Limb (tissue), 2 donors: Measurements from ENCODE around the gene PGAM2.
A peak's percentile ranks its signal among the peaks of the same experiment; 100 is the strongest.

ENCODE experiments used
- DNase-seq, 2 donors: peaks; one replicate each; pipeline ENCODE4 v3.0.0-alpha.2; 2016; ENCODE audit errors: extremely low spot score in 2 of 2

The PGAM2 gene

GRCh38 chr7:44065431-44066110 is at the start of gene PGAM2:
TSS of gene PGAM2 (minus strand) at chr7:44065567. CDS start at chr7:44065529, 38 bp downstream.
- peak in 1 of 2 donors; percentile 69 for DNase-seq

DNA sequence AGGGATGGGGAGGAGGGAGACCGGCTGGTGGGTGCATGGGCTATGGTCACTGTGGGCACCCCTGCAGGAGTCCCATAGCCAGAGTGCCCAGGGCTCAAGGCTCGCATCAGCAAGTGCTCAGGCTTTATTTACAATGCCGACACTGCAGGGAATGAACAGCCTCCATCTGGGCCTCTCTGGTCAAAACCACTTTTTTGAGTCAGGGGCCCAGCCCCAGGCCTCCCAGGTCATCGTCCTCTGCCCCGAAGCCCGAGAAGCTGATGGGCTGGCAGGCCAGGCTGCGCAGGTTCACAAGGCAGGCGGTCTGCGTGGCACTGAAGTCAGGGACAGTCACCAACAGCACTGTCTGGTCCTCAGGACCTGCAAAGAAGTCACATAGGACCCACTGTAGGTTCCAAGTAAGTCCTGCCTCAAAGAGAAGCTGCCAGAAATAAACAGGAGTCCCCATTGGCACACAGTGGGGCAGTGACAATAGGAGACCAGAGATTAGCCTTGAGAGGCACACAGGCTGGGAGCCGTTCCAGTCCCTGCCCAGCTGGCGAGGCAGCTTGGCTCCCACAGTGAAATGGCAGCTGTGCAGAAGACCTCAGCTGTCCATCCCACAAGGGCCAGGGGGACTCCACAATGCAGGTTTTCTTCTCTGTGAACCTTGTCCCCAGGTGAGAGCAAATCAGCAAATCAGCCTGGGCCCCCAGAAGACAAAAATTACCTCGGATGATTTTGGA is 49.4 kb upstream of the PGAM2 start:
- no peak for DNase-seq

GRCh38 chr7:44113764-44114354 is 48.5 kb upstream of the PGAM2 start:
- no peak for DNase-seq

GRCh38 chr7:44112997-44113763 is 47.8 kb upstream of the PGAM2 start:
- DNase-seq: no peak

DNA sequence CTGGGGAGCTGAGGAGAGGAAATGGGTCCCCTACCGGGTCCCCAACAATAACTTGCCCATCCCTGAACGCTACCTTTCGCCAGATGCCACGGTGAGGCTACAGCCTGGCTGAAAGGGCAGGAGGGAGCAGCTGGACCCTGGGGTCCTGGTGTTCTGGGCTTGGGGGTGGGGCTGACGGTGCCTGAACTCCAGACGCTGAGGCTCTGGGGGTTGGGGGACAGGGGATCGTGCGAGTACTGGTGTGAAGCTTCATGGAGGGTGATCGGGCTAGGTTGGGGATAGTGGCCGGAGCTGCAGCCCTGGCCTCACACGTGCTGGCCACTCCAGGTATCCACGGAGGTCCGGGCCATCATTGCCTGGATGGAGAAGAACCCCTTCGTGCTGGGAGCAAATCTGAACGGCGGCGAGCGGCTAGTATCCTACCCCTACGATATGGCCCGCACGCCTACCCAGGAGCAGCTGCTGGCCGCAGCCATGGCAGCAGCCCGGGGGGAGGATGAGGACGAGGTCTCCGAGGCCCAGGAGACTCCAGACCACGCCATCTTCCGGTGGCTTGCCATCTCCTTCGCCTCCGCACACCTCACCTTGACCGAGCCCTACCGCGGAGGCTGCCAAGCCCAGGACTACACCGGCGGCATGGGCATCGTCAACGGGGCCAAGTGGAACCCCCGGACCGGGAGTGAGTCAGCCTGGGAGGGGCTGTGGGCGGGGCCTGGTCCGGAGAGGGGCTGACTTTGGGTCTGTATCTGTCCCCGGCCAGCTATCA is 47.0 kb upstream of the PGAM2 start:
- DNase-seq: no peak

DNA sequence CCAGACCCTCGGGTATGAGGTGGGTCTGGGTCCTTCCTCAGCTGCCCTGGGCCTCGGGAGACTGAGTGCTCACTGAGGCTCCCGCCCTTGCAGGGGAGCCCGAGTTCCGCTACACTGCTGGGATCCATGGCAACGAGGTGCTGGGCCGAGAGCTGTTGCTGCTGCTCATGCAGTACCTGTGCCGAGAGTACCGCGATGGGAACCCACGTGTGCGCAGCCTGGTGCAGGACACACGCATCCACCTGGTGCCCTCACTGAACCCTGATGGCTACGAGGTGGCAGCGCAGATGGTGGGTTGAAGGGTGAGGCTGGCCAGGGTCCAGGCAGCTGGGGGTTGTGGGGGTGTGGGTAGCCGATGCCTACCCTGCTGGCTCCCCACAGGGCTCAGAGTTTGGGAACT is 46.4 kb upstream of the PGAM2 start:
- DNase-seq: no peak

GRCh38 chr7:44110719-44111635 is 45.6 kb upstream of the PGAM2 start:
- DNase-seq: no peak

DNA sequence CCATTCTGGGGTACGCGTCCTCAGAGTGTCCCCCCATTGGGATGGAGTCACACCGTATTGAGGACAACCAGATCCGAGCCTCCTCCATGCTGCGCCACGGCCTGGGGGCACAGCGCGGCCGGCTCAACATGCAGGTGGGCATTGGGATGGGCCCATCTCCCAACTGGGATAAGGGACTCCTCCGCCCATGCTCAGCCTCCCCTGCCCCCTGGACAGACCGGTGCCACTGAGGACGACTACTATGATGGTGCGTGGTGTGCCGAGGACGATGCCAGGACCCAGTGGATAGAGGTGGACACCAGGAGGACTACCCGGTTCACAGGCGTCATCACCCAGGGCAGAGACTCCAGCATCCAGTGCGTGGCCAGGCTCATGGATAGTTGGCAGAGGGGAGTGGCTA is 44.6 kb upstream of the PGAM2 start:
- DNase-seq: no peak

DNA sequence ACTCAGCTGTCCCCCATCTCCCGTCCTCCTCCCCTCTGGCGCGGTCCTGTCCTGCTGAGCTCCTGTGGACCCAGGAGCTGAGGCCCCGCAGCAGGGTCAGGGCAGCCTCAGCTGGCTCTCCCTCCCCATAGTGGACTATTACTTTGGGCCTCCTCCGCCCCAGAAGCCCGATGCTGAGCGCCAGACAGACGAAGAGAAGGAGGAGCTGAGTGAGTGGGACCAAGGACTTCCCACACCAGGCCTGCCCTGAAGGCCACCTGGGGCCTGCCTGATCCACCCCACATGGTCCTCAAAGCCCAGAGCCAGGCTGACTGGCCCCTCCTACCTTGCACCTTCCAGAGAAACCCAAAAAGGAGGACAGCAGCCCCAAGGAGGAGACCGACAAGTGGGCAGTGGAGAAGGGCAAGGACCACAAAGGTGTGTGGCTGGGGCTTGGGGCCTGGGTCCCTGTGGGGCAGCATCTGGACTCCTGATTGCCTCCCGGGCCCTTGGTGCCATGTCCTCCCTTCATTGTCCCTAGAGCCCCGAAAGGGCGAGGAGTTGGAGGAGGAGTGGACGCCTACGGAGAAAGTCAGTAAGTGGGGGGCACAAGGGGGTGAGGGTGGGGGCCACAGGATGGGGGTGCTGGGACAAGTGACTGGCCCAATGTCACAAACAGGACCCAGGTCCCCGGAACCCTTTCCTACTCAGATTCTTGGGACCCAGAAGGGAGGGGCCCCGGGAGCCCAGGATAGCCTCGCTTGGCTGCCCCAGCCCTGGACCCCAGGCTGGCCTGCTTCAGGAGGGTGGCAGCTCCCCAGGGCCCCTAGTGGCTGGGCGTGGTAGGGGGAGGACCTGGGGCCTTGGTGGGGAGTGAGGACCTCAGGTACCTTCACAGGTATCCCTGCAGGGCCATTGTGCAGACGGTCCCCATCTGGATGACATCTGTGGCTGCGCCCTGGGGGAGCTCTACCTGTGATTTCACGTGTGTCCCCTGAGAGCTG is 43.7 kb upstream of the PGAM2 start:
- DNase-seq: no peak

DNA sequence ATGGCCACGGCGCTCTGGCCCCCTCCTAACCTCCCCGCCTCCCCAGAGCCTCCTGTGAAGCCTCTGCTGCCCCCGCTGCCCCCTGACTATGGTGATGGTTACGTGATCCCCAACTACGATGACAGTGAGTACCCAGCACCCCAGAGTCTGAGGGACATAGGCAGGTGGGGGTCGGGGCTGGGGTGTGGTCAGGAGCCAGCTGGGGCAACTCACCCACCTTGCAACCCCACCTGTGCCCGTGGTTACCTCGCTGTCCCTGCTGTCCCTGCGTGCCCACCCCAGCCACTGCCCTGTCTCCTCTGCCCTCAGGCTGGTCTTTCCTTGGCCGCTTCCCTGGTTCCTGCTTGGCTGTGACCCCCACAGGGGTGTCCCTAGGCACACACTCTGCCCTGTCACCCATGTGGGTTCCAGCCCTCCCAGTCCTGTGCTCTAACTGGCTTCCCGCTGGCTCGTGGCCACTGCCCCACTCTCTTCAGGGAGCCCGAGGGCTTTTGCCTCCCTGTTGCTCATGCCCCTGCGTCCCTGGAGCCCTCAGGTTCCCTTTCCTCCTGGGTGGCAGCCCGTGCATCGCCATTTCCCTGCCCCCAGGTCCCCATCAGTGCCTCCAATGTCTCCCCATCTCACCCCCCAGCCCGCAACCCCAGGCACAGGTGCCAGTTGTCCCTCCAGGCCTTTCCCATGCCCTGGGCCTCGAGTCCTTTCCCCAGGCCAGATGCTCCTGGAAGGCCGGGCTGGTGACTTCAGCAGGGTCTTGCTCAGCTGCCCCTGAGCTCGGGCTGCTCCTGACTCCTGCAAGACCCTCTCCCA is 42.8 kb upstream of the PGAM2 start:
- DNase-seq: no peak

DNA sequence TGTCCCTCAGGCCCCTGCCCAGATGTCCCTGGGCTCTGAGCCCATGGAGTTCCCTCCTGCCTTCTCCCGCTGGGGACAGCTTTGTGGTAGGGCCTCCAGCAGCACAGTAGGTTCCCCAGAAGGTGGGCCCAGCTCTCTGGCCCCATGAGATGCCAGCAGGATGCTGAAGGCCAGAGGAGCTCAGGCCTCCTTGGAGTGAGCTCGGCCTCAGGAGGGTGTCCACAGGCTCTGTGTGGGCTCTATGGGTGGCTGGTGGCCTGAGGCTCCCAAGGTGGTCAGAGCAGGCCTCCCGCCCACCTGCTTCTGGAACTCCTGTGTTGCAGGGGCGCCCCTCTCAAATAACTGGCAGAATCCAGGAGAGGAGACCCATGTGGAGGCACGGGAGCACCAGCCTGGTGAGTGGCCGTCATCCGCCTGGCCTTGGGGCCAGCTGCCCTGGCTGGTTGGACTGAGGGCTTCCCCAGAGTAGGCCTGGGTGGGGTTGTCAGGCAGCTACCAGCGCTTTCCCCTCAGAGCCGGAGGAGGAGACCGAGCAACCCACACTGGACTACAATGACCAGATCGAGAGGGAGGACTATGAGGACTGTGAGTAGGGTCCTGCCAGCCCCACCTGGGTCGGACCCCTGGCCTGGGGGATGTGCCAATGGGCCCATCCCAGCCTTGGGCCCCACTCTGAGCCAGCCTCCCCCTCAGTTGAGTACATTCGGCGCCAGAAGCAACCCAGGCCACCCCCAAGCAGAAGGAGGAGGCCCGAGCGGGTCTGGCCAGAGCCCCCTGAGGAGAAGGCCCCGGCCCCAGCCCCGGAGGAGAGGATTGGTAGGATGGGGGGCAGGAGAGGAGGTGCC is 42.0 kb upstream of the PGAM2 start:
- DNase-seq: no peak

- DNase-seq: no peak
Measured at GRCh38 chr7:44106311-44107065, 41.1 kb upstream of the PGAM2 start.

DNA sequence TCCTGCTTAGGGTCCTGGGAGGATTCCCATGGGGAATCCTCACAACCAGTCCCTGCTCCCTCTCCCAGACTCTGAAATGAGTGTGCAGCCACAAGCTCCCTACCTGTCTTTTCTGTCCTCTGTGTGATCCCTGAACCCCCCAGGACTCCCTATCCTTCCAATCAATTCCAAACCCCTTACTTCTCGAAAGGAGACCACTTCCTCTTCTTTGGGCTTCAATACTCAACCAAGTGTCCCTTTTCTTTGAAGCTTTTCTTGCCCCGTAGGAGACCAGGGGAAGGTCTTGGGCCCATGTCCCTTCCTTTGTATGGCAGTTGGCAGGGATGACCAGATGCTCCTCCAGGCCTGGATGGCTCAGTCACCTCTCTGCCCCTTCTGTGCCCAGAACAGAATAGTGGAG is 40.5 kb upstream of the PGAM2 start:
- no peak for DNase-seq

GRCh38 chr7:44104860-44105771 is 39.7 kb upstream of the PGAM2 start:
- DNase-seq: peak in 1 of 2 donors; percentile 42
